NCI-H187 (cell line): ENCODE measurements around the gene CCN2.
"Not testable (repeated sequence)": the region's sequence is repeated elsewhere in the genome, so short reads cannot be mapped to it uniquely, and the experiment has no call there.

Experiments
- DNase-seq, 2 experiments: peaks; one replicate each; lab custom pipeline; 2025; lab: John Stamatoyannopoulos, UW

CCN2 gene

GRCh38 chr6:131945971-131946370 is 5.2 kb downstream of the CCN2 start:
- DNase-seq: no peak

- DNase-seq: no peak
Measured at GRCh38 chr6:131937703-131938631, 13.2 kb downstream of the CCN2 start.

- no peak for DNase-seq
Measured at GRCh38 chr6:131937226-131937625, 13.9 kb downstream of the CCN2 start.

- DNase-seq: no peak
Measured at GRCh38 chr6:131936156-131936555, 15.0 kb downstream of the CCN2 start.

- DNase-seq: no peak
Measured at GRCh38 chr6:131931063-131931750, 20.0 kb downstream of the CCN2 start.

GRCh38 chr6:131929976-131930375 is 21.2 kb downstream of the CCN2 start:
- no peak for DNase-seq

GRCh38 chr6:131929264-131929663 is 21.9 kb downstream of the CCN2 start:
- DNase-seq: no peak

- no peak for DNase-seq
Measured at GRCh38 chr6:131924881-131925474, 26.2 kb downstream of the CCN2 start.

GRCh38 chr6:131923356-131923755 is 27.8 kb downstream of the CCN2 start:
- DNase-seq: no peak

- DNase-seq: no peak
Measured at GRCh38 chr6:131920656-131921055, 30.5 kb downstream of the CCN2 start.

- no peak for DNase-seq
Measured at GRCh38 chr6:131918650-131919355, 32.4 kb downstream of the CCN2 start.

- DNase-seq: no peak
Measured at GRCh38 chr6:131917763-131918649, 33.2 kb downstream of the CCN2 start.

GRCh38 chr6:131917318-131917717 is 33.9 kb downstream of the CCN2 start:
- DNase-seq: no peak

- DNase-seq: no peak
Measured at GRCh38 chr6:131916847-131917246, 34.3 kb downstream of the CCN2 start.

GRCh38 chr6:131916091-131916796 is 34.9 kb downstream of the CCN2 start:
- not testable (repeated sequence) for DNase-seq

GRCh38 chr6:131914967-131915751 is 36.0 kb downstream of the CCN2 start:
- DNase-seq: peak in 1 of 2 experiments; percentile 23

GRCh38 chr6:131914234-131914633 is 36.9 kb downstream of the CCN2 start:
- no peak for DNase-seq

GRCh38 chr6:131911951-131912350 is 39.2 kb downstream of the CCN2 start:
- DNase-seq: no peak

GRCh38 chr6:131910956-131911355 is 40.2 kb downstream of the CCN2 start:
- DNase-seq: no peak

- DNase-seq: no peak
Measured at GRCh38 chr6:131910219-131910589, 41.0 kb downstream of the CCN2 start.
